Central memory CD8-positive, alpha-beta T cell (primary cell): ENCODE measurements around the gene ISG15.

Experiments used
- ATAC-seq: fragments of 150-1000 bp; cut with Tn5 transposase; replicated peaks from 2 replicates; pipeline ENCODE4 v1.10.0; 2022; ENCODE audit warnings: mild to moderate bottlenecking, moderate FRiP score, moderate number of reproducible peaks; ENCODE audit not compliant: poor library complexity, severe bottlenecking; ENCODE audit errors: extremely low read depth
- DNase-seq, 2 donors: peaks; one replicate each; pipeline ENCODE4 v3.0.0; 2021; ENCODE audit warnings: low spot score in 2 of 2
- H3K27ac Mint-ChIP-seq: one replicate; pipeline ENCODE4 v1.8.0; 2022; ENCODE audit warnings: low read depth, mild to moderate bottlenecking, moderate library complexity, mixed read lengths
- H3K27me3 Mint-ChIP-seq: one replicate; pipeline ENCODE4 v1.8.0; 2022; ENCODE audit warnings: mixed read lengths
- H3K36me3 Mint-ChIP-seq: one replicate; pipeline ENCODE4 v1.8.0; 2022; ENCODE audit warnings: mild to moderate bottlenecking, moderate library complexity, mixed read lengths; ENCODE audit not compliant: insufficient read depth
- H3K4me1 Mint-ChIP-seq: one replicate; pipeline ENCODE4 v1.8.0; 2022; ENCODE audit warnings: mixed read lengths
- H3K4me3 Mint-ChIP-seq: one replicate; pipeline ENCODE4 v1.8.0; 2022; ENCODE audit warnings: mild to moderate bottlenecking, moderate library complexity, mixed read lengths
- H3K9me3 Mint-ChIP-seq: one replicate; pipeline ENCODE4 v1.8.0; 2022; ENCODE audit warnings: mixed read lengths

ISG15 gene

GRCh38 chr1:1063261-1063944 lies 50.1 kb downstream of the ISG15 start:
- peak overlapping the region; percentile 11 for H3K4me3 Mint-ChIP-seq
- peaks cover 24% of the 10 kb centered on the region for H3K27me3 Mint-ChIP-seq
- peaks cover 7% of the 10 kb centered on the region for H3K36me3 Mint-ChIP-seq
- no peaks in the 10 kb centered on the region for H3K4me1 Mint-ChIP-seq
- no peak for ATAC-seq
- DNase-seq, result no peak
- no peak overlapping the region for H3K27ac Mint-ChIP-seq
- no peaks in the 10 kb centered on the region for H3K9me3 Mint-ChIP-seq
